Stimulated activated CD8-positive, alpha-beta memory T cell treated with anti-CD3 and anti-CD28 coated beads, Interleukin-12 subunit alpha, Interleukin-12 subunit beta, amount 100 ng/mL, for 4 hours (primary cell): ENCODE results near the gene EP300.
"Not testable (repeated sequence)": the region's sequence is repeated elsewhere in the genome, so short reads cannot be mapped to it uniquely, and the experiment has no call there.

Experiments
- DNase-seq: peaks from one replicate; pipeline ENCODE4 v3.0.0-alpha.2; 2020; ENCODE audit warnings: low read depth

The EP300 gene

GRCh38 chr22:41157083-41157482 lies 64.7 kb downstream of the EP300 start:
- no peak for DNase-seq

GRCh38 chr22:41169157-41169556 lies 76.8 kb downstream of the EP300 start:
- DNase-seq: no peak

GRCh38 chr22:41171996-41172395 lies 79.6 kb downstream of the EP300 start:
- DNase-seq: no peak

GRCh38 chr22:41175546-41175945 lies 83.2 kb downstream of the EP300 start:
- DNase-seq: no peak

- no peak for DNase-seq
Measured at GRCh38 chr22:41177040-41177621, 84.7 kb downstream of the EP300 start.

GRCh38 chr22:41177622-41178424 lies 85.4 kb downstream of the EP300 start:
- no peak for DNase-seq

GRCh38 chr22:41178425-41178975 lies 86.1 kb downstream of the EP300 start:
- no peak for DNase-seq

GRCh38 chr22:41180362-41180761 lies 88.0 kb downstream of the EP300 start:
- not testable (repeated sequence) for DNase-seq

GRCh38 chr22:41180926-41181325 lies 88.5 kb downstream of the EP300 start:
- no peak for DNase-seq

- no peak for DNase-seq
Measured at GRCh38 chr22:41181349-41182241, 89.2 kb downstream of the EP300 start.

- no peak for DNase-seq
Measured at GRCh38 chr22:41184679-41185078, 92.3 kb downstream of the EP300 start.

GRCh38 chr22:41191467-41191866 lies 99.1 kb downstream of the EP300 start:
- DNase-seq: no peak

- DNase-seq: no peak
Measured at GRCh38 chr22:41193829-41194228, 101.4 kb downstream of the EP300 start.

- DNase-seq: peak; percentile 77
Measured at GRCh38 chr22:41197038-41197972, 104.9 kb downstream of the EP300 start.

GRCh38 chr22:41198027-41198580 lies 105.7 kb downstream of the EP300 start:
- no peak for DNase-seq

GRCh38 chr22:41201141-41201540 lies 108.7 kb downstream of the EP300 start:
- no peak for DNase-seq

- DNase-seq: no peak
Measured at GRCh38 chr22:41203118-41203517, 110.7 kb downstream of the EP300 start.

GRCh38 chr22:41204066-41204465 lies 111.7 kb downstream of the EP300 start:
- no peak for DNase-seq

GRCh38 chr22:41204992-41205900 lies 112.9 kb downstream of the EP300 start, which contains the start of gene L3MBTL2:
Gene L3MBTL2, plus strand, starts transcription at chr22:41205312. Its CDS starts 51 bp downstream, at chr22:41205363.
- peak; percentile 96 for DNase-seq

GRCh38 chr22:41206719-41207118 lies 114.3 kb downstream of the EP300 start:
- no peak for DNase-seq
